Posterior vena cava (tissue), 2 donors: ENCODE measurements around the gene UVRAG. TPM values are rescaled to one million over a fixed set of nuclear protein-coding genes. Genes with fewer than 3 reads are reported as not detected.
A peak's percentile ranks its signal among the peaks of the same experiment; 100 is the strongest.

Experiments used
- DNase-seq: peaks from one replicate; pipeline ENCODE4 v3.0.0-alpha.2; 2020; ENCODE audit warnings: low spot score
- intact Hi-C, 2 donors: fragments of 100-400 bp; cut with DNase I; formaldehyde crosslinking; loops; one replicate each; pipeline versions ENCODE4 v1.14.1 to v1.14.2; 2022 to 2023
- total RNA-seq, 2 donors: library from RNA; stranded (reverse); fragmentation: NEBNext Ultra II Directional; extraction: Animal tissue kit (Norgen Biotek cat#: 25700); gene quantifications; one replicate each; pipeline ENCODE4 v1.2.1, GENCODE V29; 2021
- donor health status: DM: yes; HTN: yes; CAD: no.
- donor health status: DM: yes; HTN: yes; CAD: no.

Gene UVRAG
- total RNA-seq, 2 donors from 2014 or later, result 27.0 to 27.8 TPM

GRCh38 chr11:75801362-75802020, 13.5 kb upstream of the UVRAG start:
- intact Hi-C loops, result loop anchor here in 1 of 2 donors (5.0 to 10.0 kb wide), 2 partner anchors 66 to 513 kb away; no protein-coding TSS in a partner anchor
- DNase-seq, result peak; percentile 82

GRCh38 chr11:75802021-75802912, 12.7 kb upstream of the UVRAG start:
- DNase-seq, result peak; percentile 77
- intact Hi-C loops, result loop anchor here in 1 of 2 donors (5.0 to 10.0 kb wide), 2 partner anchors 65 to 513 kb away; no protein-coding TSS in a partner anchor

- intact Hi-C loops, result loop anchor here in 1 of 2 donors (5.0 to 10.0 kb wide), 2 partner anchors 64 to 512 kb away; no protein-coding TSS in a partner anchor
- peak; percentile 86 for DNase-seq
These were observed 11.8 kb upstream of the UVRAG start for GRCh38 chr11:75802913-75803820.

GRCh38 chr11:75809111-75809510, 5.9 kb upstream of the UVRAG start:
- no peak for DNase-seq
- intact Hi-C loops, result loop anchor here in 1 of 2 donors (10.0 kb wide), 1 partner anchor 506 kb away; no protein-coding TSS in a partner anchor

GRCh38 chr11:75809991-75810390, 5.0 kb upstream of the UVRAG start:
- no peak for DNase-seq
- intact Hi-C loops, result loop anchor here in 1 of 2 donors (10.0 kb wide), 1 partner anchor 505 kb away; no protein-coding TSS in a partner anchor

- DNase-seq, result no peak
- intact Hi-C loops, result no loop called here
These were observed 4.2 kb upstream of the UVRAG start for GRCh38 chr11:75810637-75811390.

- DNase-seq, result no peak
- intact Hi-C loops, result no loop called here
These were observed 3.5 kb upstream of the UVRAG start for GRCh38 chr11:75811485-75811884.

- intact Hi-C loops, result no loop called here
- DNase-seq, result no peak
These were observed 2.4 kb upstream of the UVRAG start for GRCh38 chr11:75812542-75813040.

GRCh38 chr11:75813124-75813523, 1.9 kb upstream of the UVRAG start:
- intact Hi-C loops, result no loop called here
- no peak for DNase-seq

GRCh38 chr11:75813622-75814039, 1.4 kb upstream of the UVRAG start:
- intact Hi-C loops, result no loop called here
- no peak for DNase-seq

- no peak for DNase-seq
- intact Hi-C loops, result no loop called here
These were observed 690 bp upstream of the UVRAG start for GRCh38 chr11:75814363-75814676.

GRCh38 chr11:75815345-75816168, 547 bp downstream of the UVRAG start:
- intact Hi-C loops, result no loop called here
- no peak for DNase-seq

GRCh38 chr11:75816561-75817239, 1.7 kb downstream of the UVRAG start:
- DNase-seq, result no peak
- intact Hi-C loops, result no loop called here

GRCh38 chr11:75820645-75821044, 5.6 kb downstream of the UVRAG start:
- DNase-seq, result no peak
- intact Hi-C loops, result no loop called here

- no peak for DNase-seq
- intact Hi-C loops, result no loop called here
These were observed 6.2 kb downstream of the UVRAG start for GRCh38 chr11:75821202-75821601.

- DNase-seq, result no peak
These were observed 7.5 kb downstream of the UVRAG start for GRCh38 chr11:75822541-75822940.

GRCh38 chr11:75823415-75823814, 8.4 kb downstream of the UVRAG start:
- intact Hi-C loops, result no loop called here
- DNase-seq, result no peak

More at GRCh38 chr11:75822541-75822940, 7.5 kb downstream of the UVRAG start:
- intact Hi-C loops, result no loop called here
